Transverse colon (tissue), 4 donors: ENCODE data around the gene DLGAP1.

Experiments
- CTCF ChIP-seq, 5 experiments: fragments of 200-600 bp in 3 of 5; fragments of 450-650 bp in 2 of 5; sonication (generic) in 3 of 5; IDR thresholded peaks; 1 replicate in 2 of 5; 2 replicates in 3 of 5; pipeline ENCODE4 v1.5.1; 2016 to 2017; ENCODE audit warnings: antibody characterized with exemption in 5 of 5, inconsistent platforms in 3 of 5, mild to moderate bottlenecking in 2 of 5, moderate library complexity in 1 of 5
- EP300 ChIP-seq: sonication (generic); formaldehyde crosslinking; IDR thresholded peaks from one replicate; pipeline ENCODE4 v1.6.1; 2017; ENCODE audit warnings: antibody characterized with exemption, low read depth
- POLR2AphosphoS5 ChIP-seq, 3 donors: sonication (generic); formaldehyde crosslinking; IDR thresholded peaks; one replicate each; pipeline ENCODE4 v1.6.1; 2016; ENCODE audit warnings: antibody characterized with exemption in 3 of 3

DNA sequence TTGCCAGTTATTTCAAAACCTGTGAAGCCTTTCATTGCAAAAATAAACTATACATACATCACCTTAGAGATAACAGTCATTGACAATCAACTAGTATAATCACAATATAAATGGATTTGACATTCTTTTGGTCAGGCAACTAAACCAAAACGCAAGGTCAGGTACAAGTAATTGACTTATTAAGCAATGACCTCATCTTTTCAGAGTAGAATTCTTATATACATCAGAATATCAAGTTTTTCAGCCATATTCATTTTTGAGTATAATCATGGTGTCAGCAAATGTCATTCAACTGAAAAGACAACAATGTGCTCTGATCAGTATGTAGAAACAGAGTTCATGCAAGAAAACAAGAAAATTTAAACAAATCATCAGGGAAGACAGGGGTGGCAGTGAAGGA, 796.6 kb downstream of the DLGAP1 start:
- TF ChIP-seq CTCF (IDR thresholded peaks at IDR 0.05) (no peak), EP300 (no peak), POLR2AphosphoS5 (IDR thresholded peaks at IDR 0.05) (no peak)
